Brain microvascular endothelial cell (primary cell): ENCODE data around the gene PACS1.

Source experiments
- DNase-seq: peaks from one replicate; pipeline ENCODE4 v3.0.0-alpha.2; 2020
- H3K27ac ChIP-seq: fragments of 250-450 bp; sonication (Bioruptor Pico); 2 replicates; pipeline ENCODE4 v1.5.1; 2020; ENCODE audit warnings: mild to moderate bottlenecking, moderate library complexity
- H3K27me3 ChIP-seq: fragments of 250-450 bp; sonication (Bioruptor Pico); replicated peaks from 2 replicates; pipeline ENCODE4 v1.5.1; 2020; ENCODE audit warnings: mild to moderate bottlenecking
- H3K36me3 ChIP-seq: fragments of 250-450 bp; sonication (Bioruptor Pico); replicated peaks from 2 replicates; pipeline ENCODE4 v1.5.1; 2020; ENCODE audit warnings: mild to moderate bottlenecking
- H3K4me3 ChIP-seq: 2 replicates; pipeline ENCODE4 v1.5.1; 2011; ENCODE audit warnings: low read depth, mild to moderate bottlenecking, control low read depth, low read length, moderate library complexity
- in situ Hi-C: cut with HindIII; loops from 2 replicates; pipeline ENCODE4 v1.10.0; 2017; ENCODE audit warnings: low sequenced_read_pairs, low pct_ligation_motif_present
- TF ChIP-seq, protein P1 (sequence below): IDR thresholded peaks from 2 replicates; pipeline ENCODE4 v1.5.1; 2011; ENCODE audit warnings: low read depth, mild to moderate bottlenecking, moderate library complexity, low read length, control low read depth, inconsistent platforms; ENCODE audit errors: missing control alignments

Gene PACS1

GRCh38 chr11:66032957-66033735 lies 36.9 kb upstream of the PACS1 start:
- TF ChIP-seq, protein P1, sequence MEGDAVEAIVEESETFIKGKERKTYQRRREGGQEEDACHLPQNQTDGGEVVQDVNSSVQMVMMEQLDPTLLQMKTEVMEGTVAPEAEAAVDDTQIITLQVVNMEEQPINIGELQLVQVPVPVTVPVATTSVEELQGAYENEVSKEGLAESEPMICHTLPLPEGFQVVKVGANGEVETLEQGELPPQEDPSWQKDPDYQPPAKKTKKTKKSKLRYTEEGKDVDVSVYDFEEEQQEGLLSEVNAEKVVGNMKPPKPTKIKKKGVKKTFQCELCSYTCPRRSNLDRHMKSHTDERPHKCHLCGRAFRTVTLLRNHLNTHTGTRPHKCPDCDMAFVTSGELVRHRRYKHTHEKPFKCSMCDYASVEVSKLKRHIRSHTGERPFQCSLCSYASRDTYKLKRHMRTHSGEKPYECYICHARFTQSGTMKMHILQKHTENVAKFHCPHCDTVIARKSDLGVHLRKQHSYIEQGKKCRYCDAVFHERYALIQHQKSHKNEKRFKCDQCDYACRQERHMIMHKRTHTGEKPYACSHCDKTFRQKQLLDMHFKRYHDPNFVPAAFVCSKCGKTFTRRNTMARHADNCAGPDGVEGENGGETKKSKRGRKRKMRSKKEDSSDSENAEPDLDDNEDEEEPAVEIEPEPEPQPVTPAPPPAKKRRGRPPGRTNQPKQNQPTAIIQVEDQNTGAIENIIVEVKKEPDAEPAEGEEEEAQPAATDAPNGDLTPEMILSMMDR = no peak
- Histone ChIP-seq H3K27ac (no peak overlapping the region), H3K4me3 (no peak overlapping the region), H3K36me3 (no peaks in the 10 kb centered on the region), H3K27me3 (no peaks in the 10 kb centered on the region)
- no peak for DNase-seq
- in situ Hi-C loops = no loop called here

GRCh38 chr11:66035653-66036333 lies 34.3 kb upstream of the PACS1 start:
- in situ Hi-C loops = no loop called here
- no peaks in the 10 kb centered on the region for H3K27me3 ChIP-seq
- no peak overlapping the region for H3K27ac ChIP-seq
- H3K36me3 ChIP-seq = no peaks in the 10 kb centered on the region
- TF ChIP-seq, protein P1 = no peak
- H3K4me3 ChIP-seq = no peak overlapping the region
- DNase-seq = no peak

DNA sequence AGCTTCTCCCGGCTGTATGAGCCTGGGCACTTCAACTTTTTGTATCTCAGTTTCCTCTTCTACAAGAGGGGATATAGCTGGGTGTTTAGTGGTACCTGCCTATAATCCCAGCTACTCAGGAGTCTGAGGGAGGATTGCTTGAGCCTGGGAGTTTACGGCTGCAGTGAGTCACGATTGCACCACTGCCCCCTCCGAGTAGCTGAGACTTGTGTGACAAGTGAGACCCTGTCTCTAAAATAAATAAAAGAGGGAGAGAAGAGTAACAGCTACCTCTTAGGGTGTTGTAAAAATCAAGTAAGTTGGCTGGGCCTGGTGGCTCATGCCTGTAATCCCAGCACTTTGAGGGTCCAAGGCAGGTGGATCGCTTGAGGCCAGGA lies 33.8 kb upstream of the PACS1 start:
- in situ Hi-C loops = no loop called here
- TF ChIP-seq, protein P1 = no peak

DNA sequence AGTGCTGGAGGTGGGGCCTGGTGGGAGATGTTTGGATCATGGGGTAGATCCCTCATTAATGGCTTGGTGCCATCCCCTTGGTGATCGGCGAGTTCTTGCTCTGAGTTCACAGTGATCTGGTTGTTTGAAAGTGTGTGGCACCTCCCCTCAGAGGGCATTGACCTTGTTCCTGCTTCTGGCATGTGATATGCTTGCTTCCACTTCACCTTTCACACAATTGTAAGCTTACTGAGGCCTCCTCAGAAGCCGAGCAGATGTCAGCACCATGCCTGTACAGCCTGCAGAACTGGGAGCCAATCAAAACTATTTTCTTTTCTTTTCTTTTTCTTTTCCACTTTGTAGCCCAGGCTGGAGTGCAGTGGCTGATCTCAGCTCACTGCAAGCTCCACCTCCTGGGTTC lies 32.7 kb upstream of the PACS1 start:
- no peaks in the 10 kb centered on the region for H3K36me3 ChIP-seq
- in situ Hi-C loops = no loop called here
- H3K27ac ChIP-seq = no peak overlapping the region
- TF ChIP-seq, protein P1 = no peak
- no peak overlapping the region for H3K4me3 ChIP-seq
- no peaks in the 10 kb centered on the region for H3K27me3 ChIP-seq
- no peak for DNase-seq

More for the DNA sequence above, 33.8 kb upstream of the PACS1 start:
- H3K27ac ChIP-seq = no peak overlapping the region
- H3K4me3 ChIP-seq = no peak overlapping the region
- no peak for DNase-seq
- H3K36me3 ChIP-seq = no peaks in the 10 kb centered on the region
- H3K27me3 ChIP-seq = no peaks in the 10 kb centered on the region

DNA sequence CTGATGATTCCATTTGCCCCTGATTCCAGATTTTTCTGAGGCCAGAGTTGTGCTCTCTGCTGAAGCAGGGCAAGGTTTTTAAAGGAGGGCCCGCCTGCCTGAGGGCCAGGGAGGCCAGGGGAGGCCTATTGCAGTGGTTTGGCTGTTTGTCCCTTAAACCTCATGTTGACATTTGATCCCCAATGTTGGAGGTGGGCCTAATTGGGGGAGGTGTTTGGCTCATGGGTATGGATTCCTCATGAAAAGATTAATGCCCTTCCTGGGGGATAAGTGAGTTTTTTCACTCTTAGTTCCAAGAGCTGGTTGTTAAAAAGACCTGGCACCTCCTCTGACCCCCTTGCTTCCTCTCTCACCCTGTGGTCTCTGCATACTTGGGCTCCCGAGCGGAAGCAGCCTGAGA lies 30.3 kb upstream of the PACS1 start:
- DNase-seq = no peak
- H3K27me3 ChIP-seq = no peaks in the 10 kb centered on the region
- in situ Hi-C loops = no loop called here
- no peak overlapping the region for H3K27ac ChIP-seq
- TF ChIP-seq, protein P1 = no peak
- no peaks in the 10 kb centered on the region for H3K36me3 ChIP-seq
- H3K4me3 ChIP-seq = no peak overlapping the region
